ENCODE data around the gene MELTF. TPM values are rescaled to one million over a fixed set of nuclear protein-coding genes. Genes with fewer than 3 reads are reported as not detected.

Gene MELTF
- total and polyA plus RNA-seq, 2 of the 13 experiments (the other 11 are each of a cell fraction or from before 2014, with no cell fraction given), result 3.2 to 7.5 TPM

DNA sequence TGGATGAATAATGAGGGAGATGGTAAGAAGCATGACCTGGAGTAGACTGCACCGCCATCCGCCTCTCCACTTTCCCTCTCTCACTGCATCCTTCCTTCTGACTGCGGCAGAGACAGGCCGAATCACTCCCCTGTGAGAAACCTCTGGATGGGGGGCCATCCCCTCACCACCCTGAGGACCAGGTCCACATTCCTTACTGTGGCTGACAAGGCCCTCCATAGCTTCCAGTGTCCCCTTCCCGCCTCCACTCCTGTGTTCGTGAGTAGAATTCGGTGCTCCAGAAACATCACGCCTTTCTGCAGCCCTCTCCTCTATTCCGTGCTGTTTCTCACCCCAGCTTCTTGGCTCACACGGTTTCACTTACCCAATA is 63.8 kb downstream of the MELTF start (continued):
- TF ChIP-seq, protein P1, sequence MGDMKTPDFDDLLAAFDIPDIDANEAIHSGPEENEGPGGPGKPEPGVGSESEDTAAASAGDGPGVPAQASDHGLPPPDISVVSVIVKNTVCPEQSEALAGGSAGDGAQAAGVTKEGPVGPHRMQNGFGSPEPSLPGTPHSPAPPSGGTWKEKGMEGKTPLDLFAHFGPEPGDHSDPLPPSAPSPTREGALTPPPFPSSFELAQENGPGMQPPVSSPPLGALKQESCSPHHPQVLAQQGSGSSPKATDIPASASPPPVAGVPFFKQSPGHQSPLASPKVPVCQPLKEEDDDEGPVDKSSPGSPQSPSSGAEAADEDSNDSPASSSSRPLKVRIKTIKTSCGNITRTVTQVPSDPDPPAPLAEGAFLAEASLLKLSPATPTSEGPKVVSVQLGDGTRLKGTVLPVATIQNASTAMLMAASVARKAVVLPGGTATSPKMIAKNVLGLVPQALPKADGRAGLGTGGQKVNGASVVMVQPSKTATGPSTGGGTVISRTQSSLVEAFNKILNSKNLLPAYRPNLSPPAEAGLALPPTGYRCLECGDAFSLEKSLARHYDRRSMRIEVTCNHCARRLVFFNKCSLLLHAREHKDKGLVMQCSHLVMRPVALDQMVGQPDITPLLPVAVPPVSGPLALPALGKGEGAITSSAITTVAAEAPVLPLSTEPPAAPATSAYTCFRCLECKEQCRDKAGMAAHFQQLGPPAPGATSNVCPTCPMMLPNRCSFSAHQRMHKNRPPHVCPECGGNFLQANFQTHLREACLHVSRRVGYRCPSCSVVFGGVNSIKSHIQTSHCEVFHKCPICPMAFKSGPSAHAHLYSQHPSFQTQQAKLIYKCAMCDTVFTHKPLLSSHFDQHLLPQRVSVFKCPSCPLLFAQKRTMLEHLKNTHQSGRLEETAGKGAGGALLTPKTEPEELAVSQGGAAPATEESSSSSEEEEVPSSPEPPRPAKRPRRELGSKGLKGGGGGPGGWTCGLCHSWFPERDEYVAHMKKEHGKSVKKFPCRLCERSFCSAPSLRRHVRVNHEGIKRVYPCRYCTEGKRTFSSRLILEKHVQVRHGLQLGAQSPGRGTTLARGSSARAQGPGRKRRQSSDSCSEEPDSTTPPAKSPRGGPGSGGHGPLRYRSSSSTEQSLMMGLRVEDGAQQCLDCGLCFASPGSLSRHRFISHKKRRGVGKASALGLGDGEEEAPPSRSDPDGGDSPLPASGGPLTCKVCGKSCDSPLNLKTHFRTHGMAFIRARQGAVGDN (CRISPR knock-in tag; IDR thresholded peaks at IDR 0.05), result peak; percentile 58; the same call in 1 of the 2 replicates
- TF ChIP-seq ZFY (CRISPR knock-in tag; IDR thresholded peaks at IDR 0.05), result no peak
- TF ChIP-seq ZNF44 (CRISPR knock-in tag; IDR thresholded peaks at IDR 0.05), result no peak
- TF ChIP-seq ZC3H13 (CRISPR knock-in tag; IDR thresholded peaks at IDR 0.05), result peak; percentile 46; the same call in 1 of the 2 replicates
- TF ChIP-seq PHB2 (IDR thresholded peaks at IDR 0.05; ENCODE audit: partially characterized antibody), result no peak
- TF ChIP-seq FOXJ3 (CRISPR knock-in tag; IDR thresholded peaks at IDR 0.05; ENCODE audit: borderline replicate concordance), result no peak
- no peak for TF ChIP-seq ZNF563 (CRISPR knock-in tag; IDR thresholded peaks at IDR 0.05)
- no peak for TF ChIP-seq MIXL1 (CRISPR knock-in tag; IDR thresholded peaks at IDR 0.05)
- TF ChIP-seq ARNT2 (CRISPR knock-in tag; IDR thresholded peaks at IDR 0.05; ENCODE audit: low read depth), result no peak
- no peak for TF ChIP-seq ZNF354B (CRISPR knock-in tag; IDR thresholded peaks at IDR 0.05)
- TF ChIP-seq, protein P2, sequence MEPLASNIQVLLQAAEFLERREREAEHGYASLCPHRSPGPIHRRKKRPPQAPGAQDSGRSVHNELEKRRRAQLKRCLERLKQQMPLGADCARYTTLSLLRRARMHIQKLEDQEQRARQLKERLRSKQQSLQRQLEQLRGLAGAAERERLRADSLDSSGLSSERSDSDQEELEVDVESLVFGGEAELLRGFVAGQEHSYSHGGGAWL (CRISPR knock-in tag; IDR thresholded peaks at IDR 0.05), result no peak
- no peak for TF ChIP-seq SP1 (IDR thresholded peaks at IDR 0.05)
- no peak for TF ChIP-seq SP1 (CRISPR knock-in tag; IDR thresholded peaks at IDR 0.05)
- no peak for TF ChIP-seq TEAD2 (CRISPR knock-in tag; IDR thresholded peaks at IDR 0.05)
- no peak for TF ChIP-seq FOXC1 (CRISPR knock-in tag; IDR thresholded peaks at IDR 0.05; ENCODE audit: borderline replicate concordance)
- TF ChIP-seq PHF21A (CRISPR knock-in tag; IDR thresholded peaks at IDR 0.05), result no peak
- no peak for TF ChIP-seq KDM6A (CRISPR knock-in tag; IDR thresholded peaks at IDR 0.05; ENCODE audit: low read depth)
- TF ChIP-seq TP53 (CRISPR knock-in tag; conservative IDR thresholded peaks at IDR 0.05), result no peak
- TF ChIP-seq ZNF660 (CRISPR knock-in tag; IDR thresholded peaks at IDR 0.05; ENCODE audit: borderline replicate concordance, low read depth), result no peak
- TF ChIP-seq ARID3A (IDR thresholded peaks at IDR 0.05; ENCODE audit: low read depth, low read length), result no peak
- TF ChIP-seq ZNF749 (CRISPR knock-in tag; IDR thresholded peaks at IDR 0.05; ENCODE audit: borderline replicate concordance), result no peak
- TF ChIP-seq THYN1 (CRISPR knock-in tag; IDR thresholded peaks at IDR 0.05; ENCODE audit: borderline replicate concordance, low read depth), result no peak
- peak; percentile 2; the same call in 1 of the 2 replicates for TF ChIP-seq POLR2G (IDR thresholded peaks at IDR 0.05; ENCODE audit: low read depth, low read length)
- 0 out of 2 replicates have a peak, but pooled peaks have one; percentile 28 for TF ChIP-seq ZNF280D (CRISPR knock-in tag; IDR thresholded peaks at IDR 0.05)

Measured in HepG2 (cell line).